RWPE2 (cell line): ENCODE data around the gene FRMD5.

Source experiments
- ATAC-seq: fragments of 200-7000 bp; cut with Tn5 transposase; 3 replicates; pipeline ENCODE4 v1.9.1; 2021; ENCODE audit warnings: low read depth
- DNase-seq: peaks from one replicate; pipeline ENCODE4 v3.0.0-alpha.2; 2020; ENCODE audit warnings: low spot score
- H3K27ac ChIP-seq: fragments of 450-650 bp; 2 replicates; pipeline ENCODE4 v1.5.1; 2017; ENCODE audit warnings: mild to moderate bottlenecking; ENCODE audit not compliant: poor library complexity, severe bottlenecking
- H3K27me3 ChIP-seq: fragments of 250-450 bp; sonication (Bioruptor Pico); 2 replicates; pipeline ENCODE4 v1.5.1; 2021; ENCODE audit warnings: mild to moderate bottlenecking, moderate library complexity; ENCODE audit not compliant: insufficient read depth, poor library complexity, severe bottlenecking
- H3K36me3 ChIP-seq: fragments of 250-450 bp; sonication (Bioruptor Pico); 2 replicates; pipeline ENCODE4 v1.5.1; 2020; ENCODE audit warnings: low read depth, mild to moderate bottlenecking, moderate library complexity
- H3K4me1 ChIP-seq: fragments of 250-450 bp; sonication (Bioruptor Pico); 2 replicates; pipeline ENCODE4 v1.5.1; 2021; ENCODE audit warnings: mild to moderate bottlenecking, moderate library complexity; ENCODE audit not compliant: insufficient read depth, poor library complexity, severe bottlenecking
- H3K4me3 ChIP-seq: fragments of 250-450 bp; sonication (Bioruptor Pico); 2 replicates; pipeline ENCODE4 v1.5.1; 2021; ENCODE audit warnings: mild to moderate bottlenecking, moderate library complexity; ENCODE audit not compliant: severe bottlenecking
- H3K9me3 ChIP-seq: fragments of 250-450 bp; sonication (Bioruptor Pico); 2 replicates; pipeline ENCODE4 v1.5.1; 2021; ENCODE audit warnings: mild to moderate bottlenecking, moderate library complexity; ENCODE audit not compliant: severe bottlenecking
- TF ChIP-seq, protein P1 (sequence below): fragments of 450-650 bp; IDR thresholded peaks from one replicate; pipeline ENCODE4 v1.5.1; 2017; ENCODE audit warnings: mild to moderate bottlenecking, moderate library complexity; ENCODE audit not compliant: poor library complexity, severe bottlenecking

Gene FRMD5

DNA sequence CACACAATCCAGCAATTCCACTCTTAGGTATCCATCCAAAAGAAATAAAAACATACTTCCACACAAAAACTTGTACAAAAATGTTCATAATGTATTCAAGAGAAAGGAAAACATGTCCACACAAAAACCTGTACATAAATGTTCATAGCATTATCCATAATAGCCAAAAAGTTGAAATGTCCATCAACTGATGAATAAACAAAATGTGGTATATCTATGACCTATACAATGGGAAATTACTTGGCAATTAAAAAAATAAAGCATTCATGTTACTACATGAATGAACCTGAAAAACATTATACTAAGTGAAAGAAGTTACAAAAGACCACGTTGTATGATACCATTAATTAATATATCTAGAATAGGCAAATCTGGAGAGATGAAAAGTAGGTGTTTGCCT, 17.9 kb downstream of the FRMD5 start:
- DNase-seq = no peak
- Histone ChIP-seq H3K27me3 (no peaks in the 10 kb centered on the region), H3K9me3 (no peaks in the 10 kb centered on the region), H3K36me3 (0 out of 2 replicates have a peak, but pooled peaks cover 3% of the 10 kb centered on the region), H3K4me3 (no peak overlapping the region), H3K27ac (no peak overlapping the region), H3K4me1 (peaks cover 21% of the 10 kb centered on the region)
- TF ChIP-seq, protein P1, sequence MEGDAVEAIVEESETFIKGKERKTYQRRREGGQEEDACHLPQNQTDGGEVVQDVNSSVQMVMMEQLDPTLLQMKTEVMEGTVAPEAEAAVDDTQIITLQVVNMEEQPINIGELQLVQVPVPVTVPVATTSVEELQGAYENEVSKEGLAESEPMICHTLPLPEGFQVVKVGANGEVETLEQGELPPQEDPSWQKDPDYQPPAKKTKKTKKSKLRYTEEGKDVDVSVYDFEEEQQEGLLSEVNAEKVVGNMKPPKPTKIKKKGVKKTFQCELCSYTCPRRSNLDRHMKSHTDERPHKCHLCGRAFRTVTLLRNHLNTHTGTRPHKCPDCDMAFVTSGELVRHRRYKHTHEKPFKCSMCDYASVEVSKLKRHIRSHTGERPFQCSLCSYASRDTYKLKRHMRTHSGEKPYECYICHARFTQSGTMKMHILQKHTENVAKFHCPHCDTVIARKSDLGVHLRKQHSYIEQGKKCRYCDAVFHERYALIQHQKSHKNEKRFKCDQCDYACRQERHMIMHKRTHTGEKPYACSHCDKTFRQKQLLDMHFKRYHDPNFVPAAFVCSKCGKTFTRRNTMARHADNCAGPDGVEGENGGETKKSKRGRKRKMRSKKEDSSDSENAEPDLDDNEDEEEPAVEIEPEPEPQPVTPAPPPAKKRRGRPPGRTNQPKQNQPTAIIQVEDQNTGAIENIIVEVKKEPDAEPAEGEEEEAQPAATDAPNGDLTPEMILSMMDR = no peak
- ATAC-seq = no peak

DNA sequence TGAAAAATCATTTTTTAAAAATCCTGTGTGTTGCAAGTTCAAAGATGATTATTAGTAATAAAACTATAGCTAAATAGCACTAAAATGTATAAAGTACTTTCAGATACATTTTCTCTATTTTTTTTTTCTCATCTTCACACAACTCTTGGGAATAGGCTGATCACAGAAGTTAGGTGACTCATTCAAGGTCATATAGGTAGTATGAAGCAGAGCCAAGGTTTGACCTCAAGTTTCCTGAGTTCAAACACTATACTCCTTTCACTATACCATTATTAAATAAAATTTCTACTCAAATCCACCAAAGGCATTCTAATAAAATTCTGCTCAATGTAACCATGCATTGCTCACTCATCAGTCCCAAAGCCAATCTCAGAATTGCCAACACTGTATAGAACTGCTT, 21.3 kb downstream of the FRMD5 start:
- DNase-seq = no peak

DNA sequence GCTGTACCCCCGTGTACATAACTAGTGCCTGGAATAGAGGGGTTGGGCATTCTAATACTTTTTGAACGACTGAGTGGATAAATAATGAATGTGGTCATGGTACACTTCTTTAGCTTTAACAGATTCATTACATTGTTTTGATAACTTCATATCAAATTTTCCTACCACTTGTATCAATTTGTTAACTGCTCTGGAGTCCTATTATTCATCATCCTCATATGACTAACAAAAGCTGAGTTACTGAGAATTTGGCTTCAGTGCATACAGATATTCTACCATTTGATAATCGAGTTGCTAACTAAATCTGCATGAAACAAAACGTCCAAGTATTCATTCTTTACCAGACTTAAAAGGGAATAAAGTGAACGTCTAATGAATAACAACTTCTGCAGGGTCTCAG, 31.7 kb downstream of the FRMD5 start:
- H3K9me3 ChIP-seq = no peaks in the 10 kb centered on the region
- DNase-seq (no peak), ATAC-seq (no peak)
- H3K4me3 ChIP-seq = no peak overlapping the region
- no peaks in the 10 kb centered on the region for H3K27me3 ChIP-seq
- TF ChIP-seq, protein P1 = no peak
- H3K27ac ChIP-seq = peak overlapping the region; percentile 2
- H3K4me1 ChIP-seq = peaks cover 13% of the 10 kb centered on the region
- H3K36me3 ChIP-seq = no peaks in the 10 kb centered on the region

More for the DNA sequence above, 21.3 kb downstream of the FRMD5 start:
- Histone ChIP-seq H3K4me1 (peaks cover 21% of the 10 kb centered on the region), H3K9me3 (no peaks in the 10 kb centered on the region), H3K27me3 (no peaks in the 10 kb centered on the region), H3K4me3 (no peak overlapping the region), H3K36me3 (0 out of 2 replicates have a peak, but pooled peaks cover 3% of the 10 kb centered on the region), H3K27ac (no peak overlapping the region)
- peak; percentile 73 for ATAC-seq
- TF ChIP-seq, protein P1 = no peak

DNA sequence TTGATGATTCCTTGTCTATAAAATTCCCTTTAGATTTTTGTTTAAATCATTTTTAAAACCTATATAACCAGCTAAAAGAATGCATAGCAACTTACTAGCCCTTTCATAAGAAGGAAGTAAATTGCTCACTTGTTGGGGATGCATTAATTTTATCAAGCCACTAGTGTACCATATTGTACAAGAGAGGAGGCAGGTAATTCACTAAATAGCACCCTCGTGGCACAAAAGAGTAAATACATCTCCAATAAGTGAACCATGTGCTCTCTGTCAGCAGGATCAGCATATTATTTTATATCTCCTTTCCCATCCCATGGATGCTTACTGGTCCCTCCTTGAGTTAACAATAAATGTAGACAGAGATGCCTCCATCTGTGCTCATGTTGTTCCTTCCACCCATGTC, 34.3 kb downstream of the FRMD5 start:
- Histone ChIP-seq H3K4me3 (no peak overlapping the region), H3K27me3 (no peaks in the 10 kb centered on the region), H3K4me1 (peaks cover 35% of the 10 kb centered on the region), H3K36me3 (no peaks in the 10 kb centered on the region), H3K27ac (no peak overlapping the region), H3K9me3 (no peaks in the 10 kb centered on the region)
- ATAC-seq (no peak), DNase-seq (no peak)
- TF ChIP-seq, protein P1 = no peak

DNA sequence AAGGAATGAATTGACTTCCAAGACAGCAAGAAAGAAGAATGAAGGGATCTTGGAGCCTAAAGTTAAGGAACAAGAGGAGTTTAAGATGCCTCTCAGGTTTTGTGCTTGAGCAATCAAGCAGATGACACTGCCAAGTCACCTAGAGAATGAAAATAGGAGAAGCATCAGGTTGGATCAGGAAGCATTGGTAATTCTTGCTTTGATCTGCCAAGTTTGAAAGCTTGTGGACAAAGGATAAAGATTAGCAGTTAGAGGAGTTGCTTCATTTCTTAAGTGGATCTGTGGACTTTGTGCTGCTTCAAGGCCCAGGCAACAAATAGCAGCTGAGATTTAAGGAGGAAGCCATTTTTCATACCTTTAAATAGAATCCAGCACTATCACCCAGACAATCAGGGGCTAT, 35.6 kb downstream of the FRMD5 start:
- DNase-seq = no peak
- TF ChIP-seq, protein P1 = no peak

More for the DNA sequence above, 35.6 kb downstream of the FRMD5 start:
- Histone ChIP-seq H3K27me3 (no peaks in the 10 kb centered on the region), H3K4me3 (no peak overlapping the region), H3K4me1 (peaks cover 42% of the 10 kb centered on the region), H3K27ac (peak overlapping the region; percentile 96), H3K9me3 (no peaks in the 10 kb centered on the region), H3K36me3 (no peaks in the 10 kb centered on the region)
- no peak for ATAC-seq
